ENCODE results near the gene CERS5.
A peak's percentile ranks its signal among the peaks of the same experiment; 100 is the strongest.

CERS5 gene

DNA sequence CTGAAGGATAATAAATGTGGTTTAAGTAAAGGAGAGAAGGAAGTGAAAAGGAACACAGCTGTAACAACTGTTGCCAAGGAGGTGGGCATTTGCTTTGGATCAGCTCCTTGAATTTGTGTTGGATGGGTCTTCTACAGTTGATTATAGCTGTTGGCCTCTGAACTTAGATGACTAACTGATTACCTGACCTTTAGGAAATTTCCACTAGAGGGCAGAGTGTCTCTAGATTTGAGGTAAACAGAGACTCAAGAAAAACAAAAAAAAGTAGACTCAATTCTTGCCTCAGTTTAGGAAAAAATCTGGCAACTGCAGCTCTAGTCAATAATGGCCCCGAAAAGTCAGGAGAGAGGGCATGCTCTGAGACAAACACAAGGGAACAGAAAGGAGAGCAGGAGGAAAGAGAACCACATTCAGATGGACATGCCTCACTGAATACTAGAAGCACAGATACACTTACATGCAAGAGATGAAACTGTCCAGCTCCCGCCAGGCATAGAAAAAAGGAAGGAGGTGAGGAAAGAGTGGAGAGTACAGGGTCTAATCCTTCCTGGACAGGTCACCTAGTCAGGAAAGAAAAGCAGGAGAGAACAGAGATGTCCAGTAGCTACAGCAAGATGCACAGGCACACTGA, 34.5 kb downstream of the CERS5 start:
- no peak for DNase-seq (ENCODE audit: low read depth, low spot score)

DNA sequence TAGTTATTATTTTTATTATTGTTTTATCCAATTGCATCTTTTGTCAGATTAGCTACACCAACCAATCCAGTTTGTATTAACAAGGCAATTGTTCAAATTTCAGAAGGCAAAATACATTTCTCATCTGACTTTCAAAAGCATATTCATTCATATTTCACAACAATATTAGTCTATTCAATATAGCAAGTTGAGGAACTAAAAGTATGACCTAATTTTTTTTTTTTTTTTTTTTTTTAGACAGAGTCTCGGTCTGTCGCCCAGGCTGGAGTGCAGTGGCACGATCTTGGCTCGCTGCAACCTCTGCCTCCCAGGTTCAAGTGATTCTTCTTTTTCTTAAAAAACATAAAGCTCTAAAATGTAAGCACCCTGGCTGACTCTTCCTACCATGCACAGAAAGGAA, 37.9 kb downstream of the CERS5 start:
- DNase-seq (ENCODE audit: low read depth, low spot score): no peak

DNA sequence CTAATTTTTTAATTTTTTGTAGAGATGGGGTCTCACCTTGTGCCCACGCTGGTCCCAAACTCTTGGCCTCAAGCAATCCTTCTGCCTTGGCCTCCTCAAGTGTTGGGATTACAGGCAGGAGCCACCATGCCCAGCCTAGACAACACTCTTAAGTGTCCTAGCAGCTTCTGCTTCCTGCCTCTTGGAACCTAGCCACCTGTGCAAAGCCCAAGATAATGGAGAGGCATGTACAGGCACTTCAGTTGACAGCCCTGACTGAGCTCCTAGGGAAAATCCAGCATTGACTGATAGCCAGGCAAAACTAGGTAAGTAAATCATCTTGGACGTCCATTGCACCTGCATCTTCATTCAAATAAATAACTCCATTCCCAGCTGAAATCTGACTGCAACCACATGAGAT, 39.6 kb downstream of the CERS5 start:
- DNase-seq (ENCODE audit: low read depth, low spot score): no peak

DNA sequence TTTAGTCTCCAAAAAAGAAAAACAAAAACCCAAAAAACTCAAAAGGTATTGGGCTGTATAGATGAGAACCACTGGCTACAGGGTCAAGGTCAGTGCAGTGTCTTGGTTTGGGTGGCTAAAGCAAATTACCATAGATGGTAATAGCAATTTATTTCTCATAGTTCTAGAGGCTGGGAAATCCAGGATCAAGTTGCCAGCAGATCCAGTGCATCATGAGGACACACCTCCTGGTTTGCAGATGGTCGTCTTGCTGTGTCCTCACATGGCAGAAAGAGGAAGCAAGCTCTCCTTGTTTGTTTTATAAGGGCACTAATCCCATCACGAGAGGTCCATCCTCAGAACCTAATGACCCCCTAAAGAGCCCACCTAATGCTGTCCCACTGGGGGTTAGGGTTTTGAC, 44.0 kb downstream of the CERS5 start:
- no peak for DNase-seq (ENCODE audit: low read depth, low spot score)

DNA sequence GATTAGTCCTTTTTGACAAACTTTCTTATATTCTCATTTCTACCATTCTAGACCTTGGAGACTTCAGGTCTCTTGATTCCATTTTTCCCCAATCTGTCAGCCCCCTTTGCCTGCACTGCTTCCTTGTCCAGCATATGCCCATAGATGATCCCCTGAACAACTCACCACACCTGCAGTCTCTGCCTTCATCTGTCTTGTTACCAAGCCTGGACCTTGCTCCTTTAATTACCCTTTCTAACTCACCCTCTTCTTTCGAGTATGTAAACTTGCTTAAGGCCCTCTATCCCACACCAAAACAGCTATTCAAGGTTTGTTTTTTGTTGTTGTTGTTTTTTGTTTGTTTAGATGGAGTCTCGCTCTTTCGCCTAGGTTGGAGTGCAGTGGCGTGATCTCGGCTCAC, 45.5 kb downstream of the CERS5 start:
- DNase-seq (ENCODE audit: low read depth, low spot score): no peak

DNA sequence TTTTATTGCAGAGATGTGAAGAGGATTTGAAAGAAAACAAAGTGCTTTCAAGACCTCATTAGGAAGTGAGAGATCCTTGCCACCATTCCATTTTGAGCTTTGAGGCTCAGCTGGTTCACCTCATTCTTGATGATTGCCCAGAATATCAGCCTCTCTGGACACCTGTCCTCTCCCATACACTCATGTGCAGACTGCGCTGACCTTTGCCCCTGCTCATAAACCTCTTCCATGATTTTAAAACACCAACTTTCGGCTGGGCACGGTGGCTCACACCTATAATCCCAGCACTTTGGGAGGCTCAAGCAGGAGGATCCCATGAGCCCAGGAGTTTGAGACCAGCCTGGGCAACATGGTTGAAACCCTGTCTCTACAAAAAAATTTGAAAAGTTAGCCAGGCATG, 46.2 kb downstream of the CERS5 start:
- DNase-seq (ENCODE audit: low read depth, low spot score): no peak

DNA sequence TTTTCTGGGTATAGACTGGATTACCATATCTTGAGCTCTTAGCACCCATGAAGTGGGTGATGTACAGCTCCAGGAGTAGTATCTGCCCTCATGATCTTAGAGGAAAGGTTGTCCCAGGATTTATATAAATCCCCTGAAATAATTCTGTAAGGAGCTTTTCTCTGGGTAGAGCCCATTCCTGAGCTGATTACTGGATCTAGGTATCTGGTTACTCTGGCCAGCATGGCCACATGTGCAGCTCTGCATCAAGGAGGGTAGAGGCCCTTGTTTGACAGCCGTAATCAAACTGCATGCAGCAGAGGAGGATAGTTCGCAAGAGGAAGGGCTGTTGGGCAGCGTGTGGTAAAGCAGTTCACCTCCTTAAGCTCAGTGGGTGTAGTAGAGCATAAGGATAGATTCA, 46.6 kb downstream of the CERS5 start:
- no peak for DNase-seq (ENCODE audit: low read depth, low spot score)

DNA sequence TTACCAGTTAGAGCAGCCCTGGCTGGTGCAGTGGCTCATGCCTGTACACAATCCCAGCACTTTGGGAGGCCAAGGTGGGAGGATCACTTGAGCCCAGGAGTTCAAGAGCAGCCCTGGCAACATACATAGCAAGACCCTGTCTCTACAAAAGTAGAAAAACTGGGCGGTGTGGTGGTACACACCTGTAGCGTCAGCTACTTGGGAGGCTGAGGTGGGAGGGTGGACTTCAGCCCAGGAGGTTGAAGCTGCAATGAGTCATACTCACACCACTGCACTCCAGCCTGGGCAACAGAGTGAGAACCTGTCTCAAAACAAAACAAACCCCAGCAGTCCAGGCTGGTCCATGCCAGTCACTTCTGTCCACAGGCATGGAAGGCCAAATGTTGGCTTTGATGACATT, 47.8 kb downstream of the CERS5 start:
- DNase-seq (ENCODE audit: low read depth, low spot score): no peak

DNA sequence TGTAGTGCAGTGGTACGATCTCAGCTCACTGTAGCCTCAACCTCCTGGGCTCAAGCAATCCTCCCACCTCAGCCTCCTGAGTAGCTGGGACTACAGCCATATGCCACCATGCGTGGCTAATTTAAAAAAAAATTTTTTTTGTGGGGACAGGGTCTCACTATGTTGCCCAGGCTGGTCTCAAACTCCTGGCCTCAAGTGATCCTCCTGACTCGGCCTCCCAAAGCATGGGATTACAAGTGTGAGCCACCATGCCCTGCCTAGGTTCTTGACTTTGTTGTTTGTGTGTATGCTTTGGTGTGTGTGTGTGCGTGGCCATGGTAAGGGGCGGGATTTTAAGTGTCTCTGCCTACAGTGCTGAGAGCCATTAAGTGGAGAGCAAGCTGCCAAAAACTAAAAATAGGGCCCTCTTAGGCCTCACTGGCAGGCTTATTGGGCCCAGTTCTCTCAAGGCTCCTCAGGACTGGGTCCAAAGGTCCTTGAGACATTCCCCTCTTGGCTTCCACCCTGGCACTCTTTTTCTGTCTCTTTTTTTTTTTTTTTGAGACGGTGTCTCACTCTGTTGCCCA, 50.0 kb downstream of the CERS5 start:
- no peak for DNase-seq (ENCODE audit: low read depth, low spot score)

DNA sequence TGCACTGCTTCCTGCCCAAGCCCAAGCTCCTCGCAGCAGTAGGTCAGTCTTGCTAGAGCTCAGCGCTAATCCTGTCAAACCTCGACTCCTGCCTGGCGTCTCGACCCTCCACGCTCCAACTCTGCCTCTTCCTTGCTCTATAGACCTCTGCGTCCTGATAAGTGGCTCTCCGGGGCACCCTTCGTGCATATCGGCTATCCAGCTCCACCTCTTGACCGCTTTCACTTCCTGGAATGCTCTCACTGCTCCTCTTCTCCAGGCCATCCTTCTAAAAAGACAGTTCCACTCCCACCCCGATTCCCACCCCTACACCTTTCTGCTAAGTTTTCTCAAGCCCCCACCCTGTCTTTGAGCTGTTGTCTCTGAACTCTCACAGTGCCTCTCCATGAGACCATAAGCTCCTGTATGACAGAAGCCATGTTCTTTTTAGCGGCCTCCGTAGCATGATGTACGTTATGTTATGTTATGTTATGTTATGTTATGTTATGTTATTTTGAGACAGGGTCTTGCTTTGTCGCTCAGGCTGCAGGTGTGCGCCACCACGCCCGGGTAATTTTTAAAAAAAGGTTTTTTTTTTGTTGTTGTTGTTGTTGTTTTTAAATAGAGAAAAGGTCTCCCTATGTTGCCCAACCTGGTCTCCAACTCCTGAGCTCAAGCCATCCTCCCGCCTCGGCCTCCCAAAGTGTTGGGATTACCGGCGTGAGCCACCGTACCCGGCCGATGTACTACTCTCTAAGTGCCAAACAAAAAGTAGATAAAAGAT, 54.5 kb downstream of the CERS5 start:
- DNase-seq (ENCODE audit: low read depth, low spot score): no peak

DNA sequence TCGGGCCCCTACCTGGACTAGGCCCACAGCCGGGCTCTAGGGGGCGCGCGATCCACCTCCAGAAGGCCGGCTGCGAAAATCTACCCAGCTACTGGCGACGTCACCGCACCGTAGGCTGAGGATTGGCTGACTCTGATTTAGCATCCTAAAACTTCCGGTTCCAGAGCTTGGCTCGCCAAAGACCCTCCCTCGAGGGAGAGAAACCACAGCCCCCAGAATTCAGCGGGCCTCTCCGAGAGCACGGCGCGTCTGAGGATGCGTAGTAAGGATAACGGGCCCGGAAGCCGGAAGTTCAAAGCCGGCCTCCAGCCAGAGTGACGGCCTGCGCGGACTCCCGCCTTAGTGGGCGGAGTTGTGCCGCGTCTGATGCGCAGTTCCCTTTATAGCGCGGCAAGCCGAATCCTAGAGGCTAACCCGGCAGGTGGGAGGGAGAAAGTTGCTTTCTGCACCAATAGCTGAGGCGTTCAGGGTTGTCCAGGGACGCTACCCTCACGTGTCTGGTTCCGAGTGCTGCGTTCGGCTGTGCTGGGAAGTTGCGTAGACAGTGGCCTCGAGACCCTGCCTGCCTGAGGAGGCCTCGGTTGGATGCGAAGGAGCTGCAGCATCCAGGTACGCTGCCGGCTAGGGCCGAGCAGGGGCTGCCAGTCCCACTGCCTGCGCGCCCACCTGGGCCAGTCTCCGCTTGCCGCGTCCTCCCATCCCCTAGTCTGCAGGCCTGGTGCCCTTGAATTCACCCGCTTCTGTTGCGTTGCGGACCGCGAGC, 55.3 kb downstream of the CERS5 start, which contains the start of gene COX14:
COX14 (plus strand) TSS at position 544 of the 763 bp plus-strand sequence. CDS start 7,808 bp downstream, outside the sequence.
- DNase-seq (ENCODE audit: low read depth, low spot score): peak; percentile 99

DNA sequence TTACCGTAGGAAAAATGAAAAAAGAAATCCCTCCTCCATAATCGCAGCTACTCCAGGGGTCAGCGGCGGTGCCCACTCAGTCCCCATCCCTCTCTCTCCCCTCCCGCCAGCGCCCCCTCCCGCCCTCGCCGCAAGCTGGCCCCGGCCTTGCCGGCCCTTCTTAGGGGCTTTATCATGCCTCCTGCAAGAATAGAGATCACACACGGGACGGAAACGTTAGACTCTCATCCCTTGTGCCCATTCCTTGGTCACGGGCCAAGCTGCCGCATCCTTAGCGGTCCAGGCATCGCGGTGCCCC, 55.8 kb downstream of the CERS5 start:
- no peak for DNase-seq (ENCODE audit: low read depth, low spot score)

DNA sequence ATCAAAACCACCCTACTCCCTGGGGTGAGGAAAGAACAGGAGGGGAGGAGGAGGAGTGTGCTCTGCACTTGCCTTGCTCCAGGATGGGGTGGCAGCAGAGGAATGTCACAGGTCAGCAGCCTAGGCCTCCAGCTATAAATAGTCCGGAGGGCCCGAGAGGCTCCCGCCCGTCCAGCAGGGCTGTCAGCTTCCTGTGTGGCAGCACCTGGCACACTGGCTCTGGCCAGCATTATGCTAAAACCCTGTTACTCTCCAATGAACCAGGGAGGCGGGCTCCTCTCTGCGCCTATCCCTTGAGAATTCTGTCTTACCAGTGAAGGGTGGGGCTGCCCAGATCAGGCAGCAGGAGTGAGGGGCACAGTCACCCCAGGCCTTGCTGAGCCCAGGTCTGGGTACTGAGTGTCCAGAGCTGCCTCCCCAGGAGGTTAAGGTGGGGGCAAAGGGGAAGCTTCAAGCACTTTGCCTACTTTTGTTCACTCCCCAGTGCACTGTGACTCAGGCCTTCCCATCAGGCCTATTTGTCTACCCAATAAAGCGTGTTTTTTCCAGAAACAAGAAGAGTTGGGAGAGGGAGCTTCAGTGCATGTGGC, 56.3 kb downstream of the CERS5 start:
- DNase-seq (ENCODE audit: low read depth, low spot score): no peak

DNA sequence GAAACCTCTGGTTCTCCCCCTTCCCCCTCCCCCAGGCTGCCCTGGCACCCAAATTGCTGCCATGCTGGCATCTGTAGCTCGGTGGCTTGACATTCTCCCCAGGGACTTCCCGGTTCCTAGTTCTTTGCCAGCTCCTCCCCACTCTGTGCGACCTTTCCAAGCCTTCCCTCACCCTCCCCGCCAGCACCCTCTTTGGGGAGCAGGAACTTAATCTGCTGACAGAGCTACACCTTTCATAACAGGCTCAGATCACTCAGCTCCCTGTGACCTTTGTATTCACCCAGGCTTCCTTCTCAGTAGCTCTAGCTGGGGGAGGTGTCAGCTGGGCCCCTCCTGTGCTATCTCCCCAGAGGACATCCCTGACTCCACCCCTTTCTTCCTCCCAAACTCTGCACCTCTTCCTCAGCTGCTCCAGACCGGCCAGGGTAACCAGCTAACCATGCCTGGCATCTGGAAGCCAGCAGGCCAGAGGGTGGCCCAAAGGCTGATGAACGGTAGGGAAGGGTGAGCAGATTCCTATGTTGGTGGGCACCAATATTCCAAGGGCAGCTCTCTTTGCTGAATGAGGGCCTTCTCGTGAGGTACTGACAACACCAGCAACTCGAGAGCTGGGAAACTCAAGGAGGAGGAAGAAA, 56.9 kb downstream of the CERS5 start:
- no peak for DNase-seq (ENCODE audit: low read depth, low spot score)

DNA sequence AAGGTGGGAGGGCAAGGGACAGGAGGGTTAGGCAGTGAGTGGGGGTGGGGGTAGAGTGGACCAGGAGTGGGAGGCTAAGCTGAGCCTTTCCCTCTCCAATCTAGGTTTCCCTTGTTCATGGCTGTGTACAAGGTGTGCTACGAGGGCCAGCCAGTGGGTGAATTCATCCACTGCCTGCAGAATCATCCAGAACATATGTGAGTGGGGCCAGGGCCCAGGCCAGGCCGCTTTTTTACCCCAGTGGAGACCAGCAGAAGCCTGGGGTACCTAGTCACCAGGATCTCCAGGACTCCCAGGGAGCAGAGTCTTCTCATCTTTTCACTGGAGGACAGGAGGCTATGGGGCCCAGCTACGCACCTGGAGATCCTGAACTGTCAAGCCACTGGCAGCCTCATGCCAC, 57.9 kb downstream of the CERS5 start:
- DNase-seq (ENCODE audit: low read depth, low spot score): no peak

DNA sequence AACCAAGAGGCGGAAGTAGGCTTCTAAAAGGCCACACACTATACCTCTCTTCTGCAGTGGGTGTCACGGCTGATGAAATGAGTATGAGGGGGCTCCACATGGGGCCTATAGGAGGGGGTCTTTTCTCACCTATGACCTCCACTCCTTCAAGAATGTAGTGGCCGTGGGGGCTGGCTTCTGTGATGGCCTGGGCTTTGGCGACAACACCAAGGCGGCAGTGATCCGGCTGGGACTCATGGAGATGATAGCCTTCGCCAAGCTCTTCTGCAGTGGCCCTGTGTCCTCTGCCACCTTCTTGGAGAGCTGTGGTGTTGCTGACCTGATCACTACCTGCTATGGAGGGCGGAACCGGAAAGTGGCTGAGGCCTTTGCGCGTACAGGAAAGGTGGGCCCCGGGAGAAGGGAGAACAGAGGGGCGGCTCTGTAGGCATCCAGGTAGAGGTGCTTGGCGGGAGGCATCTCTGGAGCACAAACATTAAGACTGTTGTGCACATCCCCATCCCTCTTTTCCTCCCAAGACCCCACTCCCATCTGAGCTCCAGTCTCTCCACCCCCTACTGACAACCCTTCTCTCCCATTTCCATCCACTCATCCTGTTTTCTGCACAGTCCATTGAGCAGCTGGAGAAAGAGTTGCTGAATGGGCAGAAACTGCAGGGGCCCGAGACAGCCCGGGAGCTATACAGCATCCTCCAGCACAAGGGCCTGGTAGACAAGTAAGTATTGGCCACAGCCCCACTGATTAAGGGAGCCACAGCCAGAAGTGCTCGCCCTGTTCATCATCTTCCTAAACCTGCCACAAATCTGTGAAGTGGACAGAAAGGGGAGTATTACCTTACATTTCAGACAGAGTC, 59.5 kb downstream of the CERS5 start:
- DNase-seq (ENCODE audit: low read depth, low spot score): no peak

DNA sequence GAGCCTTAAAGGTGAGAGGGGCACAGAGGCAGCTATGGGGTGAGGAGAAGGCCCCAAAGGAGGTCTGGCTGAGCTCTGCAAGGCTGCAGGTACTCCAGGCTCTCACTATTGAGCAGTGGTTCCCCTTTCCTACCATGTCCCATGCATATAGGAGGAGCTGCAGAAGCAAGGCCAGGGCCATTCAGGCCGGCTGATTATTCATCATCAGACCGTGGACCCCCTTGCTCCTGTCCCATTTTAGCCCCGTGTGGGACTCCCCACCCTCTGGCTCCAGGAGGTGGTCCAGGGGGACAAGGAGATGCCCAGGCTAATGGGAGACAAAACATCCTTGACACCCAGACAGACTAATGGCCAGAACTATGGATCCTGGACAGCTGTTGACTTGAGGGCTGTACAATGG, 60.3 kb downstream of the CERS5 start:
- DNase-seq (ENCODE audit: low read depth, low spot score): no peak

DNA sequence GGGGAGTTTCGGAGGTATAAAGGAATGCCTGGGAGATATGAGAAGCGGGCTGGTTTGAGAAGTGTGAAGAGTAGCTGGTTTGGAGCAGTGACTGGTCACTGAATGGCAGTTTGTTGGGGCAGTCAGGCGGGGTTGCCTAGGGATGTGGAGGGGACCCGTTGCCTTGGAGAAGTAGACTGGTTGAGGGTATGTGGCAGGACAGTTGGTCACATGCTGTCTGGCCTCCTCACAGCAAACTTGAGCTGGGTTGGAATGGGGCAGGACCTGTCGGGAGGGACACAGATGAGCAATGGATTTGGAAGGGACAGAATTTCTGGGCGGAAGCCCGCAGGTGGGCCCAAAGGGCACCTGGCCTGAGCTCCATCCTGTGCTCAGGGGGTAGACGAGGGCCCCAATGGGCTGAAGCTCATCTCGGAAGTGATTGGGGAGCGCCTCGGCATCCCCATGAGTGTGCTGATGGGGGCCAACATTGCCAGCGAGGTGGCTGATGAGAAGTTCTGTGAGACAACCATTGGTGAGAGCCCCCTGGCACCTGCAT, 61.2 kb downstream of the CERS5 start:
- DNase-seq (ENCODE audit: low read depth, low spot score): no peak

DNA sequence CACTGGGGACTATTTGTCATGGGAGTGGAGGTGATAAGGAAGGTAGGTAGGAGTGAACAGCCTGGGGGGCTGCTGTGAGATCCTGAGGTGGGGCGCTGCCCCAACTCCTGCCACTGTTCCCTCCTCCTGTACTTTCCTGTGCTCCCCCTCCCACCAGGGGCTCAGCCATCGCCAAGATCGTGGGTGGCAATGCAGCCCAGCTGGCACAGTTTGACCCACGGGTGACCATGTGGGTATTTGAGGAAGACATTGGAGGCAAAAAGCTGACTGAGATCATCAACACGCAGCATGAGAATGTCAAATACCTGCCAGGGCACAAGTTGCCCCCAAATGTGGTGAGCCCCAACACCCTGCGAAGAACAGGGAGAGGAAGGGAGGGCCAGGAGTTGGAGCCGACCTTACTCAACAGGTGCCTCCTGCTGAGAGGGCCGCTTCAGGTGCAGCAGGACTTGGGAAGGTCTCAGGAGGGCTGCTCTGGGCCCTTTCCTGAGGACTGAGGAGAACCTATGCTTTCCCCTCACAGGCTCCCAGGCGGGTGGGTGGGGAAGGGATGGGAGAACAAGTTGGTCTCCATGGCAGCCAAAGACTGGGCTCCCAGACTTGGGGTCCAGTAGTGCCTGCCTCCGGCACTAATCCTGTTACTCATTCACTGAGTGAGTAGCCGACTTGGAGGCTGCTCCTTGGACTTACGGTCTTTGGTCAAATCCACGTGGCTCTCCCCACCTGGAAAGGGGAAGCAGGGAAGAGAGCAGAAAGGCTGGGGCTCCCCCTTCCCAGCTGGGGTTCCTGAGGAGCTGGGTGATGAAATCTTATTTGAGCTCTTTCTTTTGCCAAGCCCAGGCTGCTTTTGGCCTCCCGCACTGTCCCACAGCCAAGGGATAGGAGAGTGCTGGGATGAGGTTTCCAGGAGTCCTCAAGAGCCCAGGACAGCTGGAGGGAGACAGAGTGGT, 62.5 kb downstream of the CERS5 start:
- no peak for DNase-seq (ENCODE audit: low read depth, low spot score)
